GM19455 (cell line): Measurements from ENCODE around the gene RPL38.

Source experiments
- ATAC-seq: cut with Tn5 transposase; IDR thresholded peaks from one replicate; pipeline ENCODE4 v1.9.1; 2021; ENCODE audit not compliant: unreplicated experiment

Gene RPL38

GRCh38 chr17:74224959-74225725 is 21.7 kb downstream of the RPL38 start:
- no peak for ATAC-seq

- no peak for ATAC-seq
Measured at GRCh38 chr17:74226252-74226651, 22.8 kb downstream of the RPL38 start.

- no peak for ATAC-seq
Measured at GRCh38 chr17:74227271-74228080, 24.0 kb downstream of the RPL38 start.

GRCh38 chr17:74228306-74228978 is 25.0 kb downstream of the RPL38 start:
- no peak for ATAC-seq

GRCh38 chr17:74230896-74231295 is 27.4 kb downstream of the RPL38 start:
- ATAC-seq, result no peak

- no peak for ATAC-seq
Measured at GRCh38 chr17:74231928-74232907, 28.7 kb downstream of the RPL38 start.

- no peak for ATAC-seq
Measured at GRCh38 chr17:74233937-74234336, 30.5 kb downstream of the RPL38 start.

- ATAC-seq, result no peak
Measured at GRCh38 chr17:74234486-74234885, 31.0 kb downstream of the RPL38 start.

- no peak for ATAC-seq
Measured at GRCh38 chr17:74235040-74235581, 31.6 kb downstream of the RPL38 start.

- no peak for ATAC-seq
Measured at GRCh38 chr17:74235911-74236371, 32.5 kb downstream of the RPL38 start.

- ATAC-seq, result no peak
Measured at GRCh38 chr17:74237321-74237720, 33.8 kb downstream of the RPL38 start.

GRCh38 chr17:74239172-74239571 is 35.7 kb downstream of the RPL38 start:
- no peak for ATAC-seq

- no peak for ATAC-seq
Measured at GRCh38 chr17:74240618-74241205, 37.2 kb downstream of the RPL38 start.

GRCh38 chr17:74241431-74241830 is 38.0 kb downstream of the RPL38 start:
- ATAC-seq, result no peak

GRCh38 chr17:74241847-74242246 is 38.4 kb downstream of the RPL38 start:
- no peak for ATAC-seq

- ATAC-seq, result no peak
Measured at GRCh38 chr17:74243013-74243755, 39.7 kb downstream of the RPL38 start.

GRCh38 chr17:74244128-74244527 is 40.6 kb downstream of the RPL38 start:
- no peak for ATAC-seq

- no peak for ATAC-seq
Measured at GRCh38 chr17:74244548-74244947, 41.1 kb downstream of the RPL38 start.
